Esophagus squamous epithelium (tissue), 4 donors: ENCODE results near the gene PKM.

ENCODE experiments used
- CTCF ChIP-seq, 6 experiments: fragments of 450-650 bp in 4 of 6; fragments of 200-600 bp in 2 of 6; sonication (generic) in 2 of 6; IDR thresholded peaks; one replicate each; pipeline ENCODE4 v1.5.1; 2016 to 2019; ENCODE audit warnings: antibody characterized with exemption in 6 of 6, mild to moderate bottlenecking in 4 of 6, moderate library complexity in 4 of 6
- POLR2A ChIP-seq, 4 donors: fragments of 450-650 bp; IDR thresholded peaks; one replicate each; pipeline ENCODE4 v1.6.1; 2017; ENCODE audit warnings: antibody characterized with exemption in 4 of 4, mild to moderate bottlenecking in 4 of 4, moderate library complexity in 3 of 4

DNA sequence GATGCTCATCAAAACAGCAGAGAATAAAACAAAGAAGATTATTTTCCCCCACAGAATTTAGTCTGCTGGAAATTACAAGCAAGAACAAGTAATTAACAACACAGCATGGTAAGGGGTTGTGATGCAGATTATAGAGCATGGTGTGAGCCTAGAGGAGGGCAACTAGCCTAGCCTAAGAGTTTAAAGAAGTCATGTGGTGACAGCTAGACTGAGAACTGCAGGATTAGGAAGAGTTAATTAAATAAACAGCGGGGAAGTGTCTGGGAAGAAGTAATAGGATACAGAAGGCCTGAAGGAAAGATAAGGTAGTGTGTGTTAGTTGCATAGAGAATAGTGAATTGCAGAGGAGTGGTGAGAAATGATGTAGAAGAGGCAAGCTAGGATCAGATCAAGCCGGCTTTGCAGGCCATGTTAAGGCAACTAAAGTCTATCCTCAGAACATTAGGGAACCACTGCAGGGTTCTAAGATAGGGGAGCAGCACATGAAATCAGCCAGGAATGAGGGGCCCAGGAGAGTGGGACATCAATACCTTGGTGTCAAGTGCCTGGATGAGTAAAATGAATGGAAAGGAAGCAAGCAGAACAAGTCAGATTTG lies 11.9 kb upstream of the PKM start:
- TF ChIP-seq CTCF (IDR thresholded peaks at IDR 0.05) (no peak), POLR2A (IDR thresholded peaks at IDR 0.05) (no peak)
